ENCODE results near the gene GIT1. TPM values are rescaled to one million over a fixed set of nuclear protein-coding genes. Genes with fewer than 3 reads are reported as not detected.
A peak's percentile ranks its signal among the peaks of the same experiment; 100 is the strongest.

Gene GIT1
- total and polyA plus RNA-seq, 7 donors = 13.6 to 31.3 (median 17.4) TPM

GRCh38 chr17:29622337-29623282 lies 33.2 kb upstream of the GIT1 start, which contains the start of gene CORO6:
Gene CORO6, minus strand, starts transcription at chr17:29622912. Its CDS starts 1,491 bp downstream, at chr17:29621421.
- peak; percentile 83 for DNase-seq
- no peaks in the 10 kb centered on the region for H3K36me3 ChIP-seq
- no peaks in the 10 kb centered on the region for H3K27me3 ChIP-seq
- H3K27ac ChIP-seq = peak within 1 kb of the TSS; percentile 77 to 92 (median 86)
- intact Hi-C loops (cut with DNase I) = loop anchor here (10.0 kb wide), 1 partner anchor 312 kb away; the partner anchor contains the start of gene SSH2
- 2 to 9% methylated on average over 77 of the region's 77 CpGs for WGBS, 2 donors
- peak within 1 kb of the TSS; percentile 55 to 76 (median 65) for H3K4me3 ChIP-seq
- H3K4me1 ChIP-seq = peaks cover 0 to 58% (median 39%) of the 10 kb centered on the region in 4 donors
- H3K9me3 ChIP-seq = no peaks in the 10 kb centered on the region
- TF ChIP-seq, protein P1, sequence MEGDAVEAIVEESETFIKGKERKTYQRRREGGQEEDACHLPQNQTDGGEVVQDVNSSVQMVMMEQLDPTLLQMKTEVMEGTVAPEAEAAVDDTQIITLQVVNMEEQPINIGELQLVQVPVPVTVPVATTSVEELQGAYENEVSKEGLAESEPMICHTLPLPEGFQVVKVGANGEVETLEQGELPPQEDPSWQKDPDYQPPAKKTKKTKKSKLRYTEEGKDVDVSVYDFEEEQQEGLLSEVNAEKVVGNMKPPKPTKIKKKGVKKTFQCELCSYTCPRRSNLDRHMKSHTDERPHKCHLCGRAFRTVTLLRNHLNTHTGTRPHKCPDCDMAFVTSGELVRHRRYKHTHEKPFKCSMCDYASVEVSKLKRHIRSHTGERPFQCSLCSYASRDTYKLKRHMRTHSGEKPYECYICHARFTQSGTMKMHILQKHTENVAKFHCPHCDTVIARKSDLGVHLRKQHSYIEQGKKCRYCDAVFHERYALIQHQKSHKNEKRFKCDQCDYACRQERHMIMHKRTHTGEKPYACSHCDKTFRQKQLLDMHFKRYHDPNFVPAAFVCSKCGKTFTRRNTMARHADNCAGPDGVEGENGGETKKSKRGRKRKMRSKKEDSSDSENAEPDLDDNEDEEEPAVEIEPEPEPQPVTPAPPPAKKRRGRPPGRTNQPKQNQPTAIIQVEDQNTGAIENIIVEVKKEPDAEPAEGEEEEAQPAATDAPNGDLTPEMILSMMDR (IDR thresholded peaks at IDR 0.05) = no peak
- no peak for TF ChIP-seq EP300 (IDR thresholded peaks at IDR 0.05)
- peak in 1 of 2 donors; percentile 25 for TF ChIP-seq POLR2A (IDR thresholded peaks at IDR 0.05)
- peak; percentile 50 to 74 (median 70) for TF ChIP-seq POLR2AphosphoS5 (IDR thresholded peaks at IDR 0.05)

DNA sequence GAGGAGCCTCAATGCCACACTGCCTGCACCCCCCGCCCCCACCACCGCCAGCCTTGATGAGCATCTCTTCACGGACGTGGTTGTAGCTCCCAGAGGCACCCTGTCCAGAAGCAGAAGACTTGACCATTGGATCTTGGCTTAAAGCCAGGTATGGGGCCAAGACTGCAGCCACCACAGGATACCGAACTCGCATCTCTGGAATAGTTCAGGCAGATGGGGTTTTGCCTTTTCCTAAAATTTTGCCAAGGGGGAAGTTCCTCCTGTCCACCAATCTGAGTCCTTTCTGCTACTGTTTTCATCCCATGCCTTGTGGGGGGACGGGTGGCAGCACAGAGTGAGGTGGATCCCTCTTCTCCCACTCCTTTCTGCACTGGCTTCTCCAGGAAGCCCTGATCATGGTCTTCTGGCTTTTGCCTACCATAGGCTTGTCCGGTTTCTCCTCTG lies 32.3 kb upstream of the GIT1 start:
- WGBS, 2 donors = 82 to 85% methylated on average over 8 of the region's 8 CpGs
- Histone ChIP-seq H3K27ac (peak overlapping the region; percentile 77 to 92 (median 86)), H3K36me3 (no peaks in the 10 kb centered on the region), H3K27me3 (no peaks in the 10 kb centered on the region), H3K9me3 (no peaks in the 10 kb centered on the region), H3K4me1 (peaks cover 0 to 66% (median 46%) of the 10 kb centered on the region in 4 donors), H3K4me3 (peak overlapping the region; percentile 55 to 76 (median 65))
- peak; percentile 63 for DNase-seq
- TF ChIP-seq EP300 (IDR thresholded peaks at IDR 0.05) = no peak
- intact Hi-C loops (cut with DNase I) = loop anchor here (10.0 kb wide), 1 partner anchor 313 kb away; the partner anchor contains the start of gene SSH2

DNA sequence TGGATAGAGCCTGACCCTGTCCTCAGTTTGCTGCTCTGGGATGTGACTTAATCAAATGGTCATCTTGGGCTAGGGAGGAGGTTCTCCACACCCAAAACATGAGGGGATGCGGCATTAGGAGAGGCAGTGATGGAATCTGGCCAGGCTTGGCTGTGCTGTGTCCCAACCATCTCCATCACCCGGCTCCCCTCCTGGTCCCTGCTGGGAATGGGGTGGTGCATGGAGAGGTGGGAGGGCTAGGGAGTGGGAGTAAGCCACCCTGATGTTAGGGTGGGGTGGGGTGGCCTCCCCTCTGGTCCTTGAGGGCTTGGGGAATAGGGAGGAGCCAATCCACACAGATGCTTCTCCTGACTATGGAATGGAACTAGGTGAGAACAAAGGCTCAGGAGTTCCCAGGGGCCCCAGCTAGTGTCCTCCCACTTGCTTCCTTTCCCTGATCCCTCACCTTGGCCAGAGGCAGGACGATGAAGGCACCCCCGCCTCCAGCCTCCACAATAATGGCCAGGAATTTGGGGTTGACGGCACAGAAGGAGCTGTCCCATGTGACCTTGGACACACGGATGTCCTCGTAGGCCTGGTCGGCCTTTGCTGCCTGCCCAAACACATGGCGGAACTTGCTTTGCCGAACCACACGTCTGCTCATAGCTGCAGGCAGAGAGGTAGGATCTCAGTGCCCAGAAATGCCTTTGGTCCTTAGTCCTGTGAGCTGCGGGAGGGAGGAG lies 31.5 kb upstream of the GIT1 start:
- Histone ChIP-seq H3K9me3 (no peaks in the 10 kb centered on the region), H3K27ac (peak overlapping the region; percentile 77 to 92 (median 86)), H3K27me3 (no peaks in the 10 kb centered on the region), H3K4me3 (peak overlapping the region in 1 of 4 donors; percentile 75), H3K36me3 (no peaks in the 10 kb centered on the region), H3K4me1 (peaks cover 0 to 75% (median 55%) of the 10 kb centered on the region in 4 donors)
- 95 to 96% methylated on average over 12 of the region's 12 CpGs for WGBS, 2 donors
- intact Hi-C loops (cut with DNase I) = loop anchor here (10.0 kb wide), 1 partner anchor 314 kb away; the partner anchor contains the start of gene SSH2
- TF ChIP-seq POLR2A (IDR thresholded peaks at IDR 0.05) (no peak), POLR2AphosphoS5 (IDR thresholded peaks at IDR 0.05) (no peak), EP300 (IDR thresholded peaks at IDR 0.05) (no peak)
- TF ChIP-seq, protein P1 (IDR thresholded peaks at IDR 0.05) = no peak
- peak; percentile 57 for DNase-seq

GRCh38 chr17:29620271-29620670 lies 30.8 kb upstream of the GIT1 start:
- peak; percentile 48 for DNase-seq
- TF ChIP-seq EP300 (IDR thresholded peaks at IDR 0.05) (no peak), POLR2AphosphoS5 (IDR thresholded peaks at IDR 0.05) (no peak), POLR2A (IDR thresholded peaks at IDR 0.05) (no peak)
- TF ChIP-seq, protein P1 (IDR thresholded peaks at IDR 0.05) = no peak
- peaks cover 0 to 81% (median 61%) of the 10 kb centered on the region in 4 donors for H3K4me1 ChIP-seq
- no peaks in the 10 kb centered on the region for H3K36me3 ChIP-seq
- no peaks in the 10 kb centered on the region for H3K9me3 ChIP-seq
- peak overlapping the region in 2 of 4 donors; percentile 9 to 65 for H3K27ac ChIP-seq
- WGBS, 2 donors = 92 to 96% methylated on average over 4 of the region's 4 CpGs
- H3K4me3 ChIP-seq = no peak overlapping the region
- intact Hi-C loops (cut with DNase I) = loop anchor here (10.0 kb wide), 1 partner anchor 315 kb away; the partner anchor contains the start of gene SSH2
- no peaks in the 10 kb centered on the region for H3K27me3 ChIP-seq
